ENCODE measurements around the gene RIMBP3B. TPM values are rescaled to one million over a fixed set of nuclear protein-coding genes. Genes with fewer than 3 reads are reported as not detected.
"Not testable (repeated sequence)": the region's sequence is repeated elsewhere in the genome, so short reads cannot be mapped to it uniquely, and the experiment has no call there.

Gene RIMBP3B
- total RNA-seq (2022) (0.17 TPM in 1 of 2 replicates, not detected in the other), Bru-seq, nascent RNA (not detected), BruChase-seq, experiment 1, labeled RNA remaining after a 6-hour chase (not detected), BruChase-seq, experiment 2, labeled RNA remaining after a 2-hour chase (not detected)
- long read RNA-seq = 0 reads

DNA sequence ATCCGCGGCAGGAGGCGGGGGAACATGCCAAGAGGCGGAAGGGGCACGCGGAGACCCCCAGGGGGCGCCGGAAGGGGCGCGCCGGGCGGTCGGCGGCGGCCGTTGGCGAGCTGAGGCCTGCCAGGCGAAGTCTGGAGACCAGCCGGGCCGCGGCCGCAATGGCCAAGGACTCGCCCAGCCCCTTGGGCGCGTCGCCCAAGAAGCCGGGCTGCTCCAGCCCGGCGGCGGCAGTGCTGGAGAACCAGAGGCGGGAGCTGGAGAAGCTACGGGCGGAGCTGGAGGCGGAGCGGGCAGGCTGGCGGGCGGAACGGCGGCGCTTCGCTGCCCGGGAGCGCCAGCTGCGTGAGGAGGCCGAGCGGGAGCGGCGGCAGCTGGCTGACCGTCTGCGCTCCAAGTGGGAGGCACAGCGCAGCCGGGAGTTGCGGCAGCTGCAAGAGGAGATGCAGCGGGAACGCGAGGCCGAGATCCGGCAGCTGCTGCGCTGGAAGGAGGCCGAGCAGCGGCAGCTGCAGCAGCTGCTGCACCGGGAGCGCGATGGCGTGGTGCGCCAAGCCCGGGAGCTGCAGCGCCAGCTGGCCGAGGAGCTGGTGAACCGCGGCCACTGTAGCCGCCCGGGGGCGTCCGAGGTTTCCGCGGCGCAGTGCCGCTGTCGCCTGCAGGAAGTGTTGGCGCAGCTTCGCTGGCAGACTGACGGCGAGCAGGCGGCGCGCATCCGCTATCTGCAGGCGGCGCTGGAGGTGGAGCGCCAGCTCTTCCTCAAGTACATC, at the start of gene RIMBP3B:
TSS of gene RIMBP3B (plus strand) at position 51 of the 767 bp plus-strand sequence. CDS start at position 159, 108 bp downstream.
- BruUV-seq (replicated peaks); H3K4me1 Mint-ChIP-seq (ENCODE audit: low read depth, unreplicated experiment); H3K4me3 Mint-ChIP-seq (ENCODE audit: low read depth, unreplicated experiment); CTCF ChIA-PET; H3K36me3 Mint-ChIP-seq (ENCODE audit: insufficient read depth, unreplicated experiment); H3K27ac Mint-ChIP-seq (ENCODE audit: unreplicated experiment); DNase-seq; H3K27me3 Mint-ChIP-seq (ENCODE audit: unreplicated experiment); intact Hi-C loops (cut with micrococcal nuclease; ENCODE audit: unreplicated experiment); H3K9me3 Mint-ChIP-seq (ENCODE audit: low read depth, unreplicated experiment): not testable (repeated sequence)

GRCh38 chr22:21357527-21357926, 26.0 kb upstream of the RIMBP3B start:
- H3K27me3 Mint-ChIP-seq (ENCODE audit: unreplicated experiment); BruUV-seq (replicated peaks); H3K9me3 Mint-ChIP-seq (ENCODE audit: low read depth, unreplicated experiment); intact Hi-C loops (cut with micrococcal nuclease; ENCODE audit: unreplicated experiment); H3K36me3 Mint-ChIP-seq (ENCODE audit: insufficient read depth, unreplicated experiment); H3K4me1 Mint-ChIP-seq (ENCODE audit: low read depth, unreplicated experiment); H3K27ac Mint-ChIP-seq (ENCODE audit: unreplicated experiment); H3K4me3 Mint-ChIP-seq (ENCODE audit: low read depth, unreplicated experiment); DNase-seq; CTCF ChIA-PET: not testable (repeated sequence)

DNA sequence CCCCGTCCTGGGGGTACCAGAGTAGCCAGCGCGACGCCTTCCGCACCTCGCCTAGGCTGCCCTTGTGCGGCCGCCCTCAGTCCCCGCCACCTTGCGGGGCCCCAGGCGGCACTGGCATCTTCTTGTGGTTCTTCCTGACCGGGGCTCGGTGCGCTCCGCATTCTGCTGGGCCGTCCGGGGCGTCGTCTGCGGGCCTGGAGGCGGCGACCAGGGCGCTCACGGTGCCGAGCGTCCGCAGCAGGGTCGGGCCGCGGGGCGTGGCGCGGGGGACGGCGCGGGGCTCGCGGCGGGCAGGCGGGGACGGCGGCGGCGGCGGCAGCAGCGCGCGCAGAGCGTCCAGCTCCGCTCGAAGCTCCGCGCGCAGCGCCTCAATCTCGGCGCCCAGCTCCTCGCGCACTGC, 23.0 kb upstream of the RIMBP3B start:
- DNase-seq; H3K9me3 Mint-ChIP-seq (ENCODE audit: low read depth, unreplicated experiment); H3K27me3 Mint-ChIP-seq (ENCODE audit: unreplicated experiment); intact Hi-C loops (cut with micrococcal nuclease; ENCODE audit: unreplicated experiment); BruUV-seq (replicated peaks); H3K4me3 Mint-ChIP-seq (ENCODE audit: low read depth, unreplicated experiment); H3K36me3 Mint-ChIP-seq (ENCODE audit: insufficient read depth, unreplicated experiment); H3K27ac Mint-ChIP-seq (ENCODE audit: unreplicated experiment); H3K4me1 Mint-ChIP-seq (ENCODE audit: low read depth, unreplicated experiment); CTCF ChIA-PET: not testable (repeated sequence)

DNA sequence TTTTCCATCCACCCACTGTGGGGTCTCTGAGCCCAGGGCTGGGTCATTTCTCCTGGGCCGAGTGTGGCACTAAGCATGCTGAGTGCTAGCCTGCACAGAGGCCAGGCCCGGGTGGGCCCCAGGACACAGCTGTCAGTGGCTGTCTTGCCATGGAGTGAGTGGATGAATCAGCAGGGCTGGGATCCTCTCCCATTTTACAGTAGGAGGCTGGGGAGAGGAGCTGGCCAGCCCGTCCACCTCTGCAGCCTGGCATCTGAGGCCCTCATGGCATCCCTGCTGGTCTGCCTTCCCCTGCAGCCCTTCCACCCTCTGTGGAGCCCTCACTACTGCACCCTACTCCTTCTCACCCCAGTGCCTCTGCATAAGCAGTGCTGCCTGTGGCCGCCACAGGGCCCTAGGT, 21.1 kb upstream of the RIMBP3B start:
- H3K27me3 Mint-ChIP-seq (ENCODE audit: unreplicated experiment); H3K4me1 Mint-ChIP-seq (ENCODE audit: low read depth, unreplicated experiment); intact Hi-C loops (cut with micrococcal nuclease; ENCODE audit: unreplicated experiment); H3K4me3 Mint-ChIP-seq (ENCODE audit: low read depth, unreplicated experiment); DNase-seq; BruUV-seq (replicated peaks); H3K36me3 Mint-ChIP-seq (ENCODE audit: insufficient read depth, unreplicated experiment); CTCF ChIA-PET; H3K9me3 Mint-ChIP-seq (ENCODE audit: low read depth, unreplicated experiment); H3K27ac Mint-ChIP-seq (ENCODE audit: unreplicated experiment): not testable (repeated sequence)

DNA sequence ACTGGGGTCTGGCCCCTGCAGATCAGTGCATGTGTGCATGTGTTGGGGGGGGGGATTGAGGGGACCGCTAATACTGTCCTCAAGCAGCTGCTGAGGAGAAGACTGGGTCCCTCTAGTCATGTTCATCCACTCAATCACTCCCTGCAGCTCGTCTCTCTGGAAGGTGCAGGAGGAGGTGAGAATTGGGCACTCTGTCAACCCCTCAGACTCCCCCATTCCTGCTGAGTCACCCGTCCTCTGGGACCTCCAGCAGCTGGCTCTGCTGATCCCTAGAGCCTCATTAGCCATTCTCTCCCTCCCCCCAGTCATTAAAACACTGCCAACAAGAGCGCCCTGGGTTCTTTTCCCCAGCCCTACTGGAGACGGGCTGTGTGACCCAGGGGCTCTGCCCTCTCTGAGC, 20.5 kb upstream of the RIMBP3B start:
- H3K36me3 Mint-ChIP-seq (ENCODE audit: insufficient read depth, unreplicated experiment); intact Hi-C loops (cut with micrococcal nuclease; ENCODE audit: unreplicated experiment); H3K9me3 Mint-ChIP-seq (ENCODE audit: low read depth, unreplicated experiment); H3K4me3 Mint-ChIP-seq (ENCODE audit: low read depth, unreplicated experiment); H3K27ac Mint-ChIP-seq (ENCODE audit: unreplicated experiment); BruUV-seq (replicated peaks); H3K27me3 Mint-ChIP-seq (ENCODE audit: unreplicated experiment); DNase-seq; CTCF ChIA-PET; H3K4me1 Mint-ChIP-seq (ENCODE audit: low read depth, unreplicated experiment): not testable (repeated sequence)

DNA sequence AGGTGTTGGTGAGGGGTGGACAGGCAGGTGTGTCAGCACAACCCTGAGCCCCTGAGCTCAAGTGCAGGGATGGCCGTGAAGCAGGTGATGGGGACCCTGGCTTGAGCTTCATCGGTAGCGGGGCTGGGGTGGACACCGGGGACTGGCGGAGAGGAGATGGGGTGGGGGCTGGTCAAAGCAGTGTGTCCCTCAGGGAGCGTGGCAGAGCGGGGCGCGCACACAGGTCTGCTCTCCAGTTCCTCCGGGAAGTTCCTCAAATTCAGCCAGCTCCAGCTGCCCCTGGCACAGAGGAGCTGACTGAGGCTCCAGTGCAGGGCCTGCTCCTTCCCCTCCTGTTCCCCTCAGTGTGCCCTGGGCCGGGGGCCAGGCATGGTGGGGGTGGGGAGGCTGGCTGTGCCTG, 19.7 kb upstream of the RIMBP3B start:
- H3K36me3 Mint-ChIP-seq (ENCODE audit: insufficient read depth, unreplicated experiment); H3K27ac Mint-ChIP-seq (ENCODE audit: unreplicated experiment); BruUV-seq (replicated peaks); H3K4me3 Mint-ChIP-seq (ENCODE audit: low read depth, unreplicated experiment); DNase-seq; CTCF ChIA-PET; intact Hi-C loops (cut with micrococcal nuclease; ENCODE audit: unreplicated experiment); H3K27me3 Mint-ChIP-seq (ENCODE audit: unreplicated experiment); H3K4me1 Mint-ChIP-seq (ENCODE audit: low read depth, unreplicated experiment); H3K9me3 Mint-ChIP-seq (ENCODE audit: low read depth, unreplicated experiment): not testable (repeated sequence)

GRCh38 chr22:21364362-21364761, 19.2 kb upstream of the RIMBP3B start:
- CTCF ChIA-PET; H3K27ac Mint-ChIP-seq (ENCODE audit: unreplicated experiment); H3K4me3 Mint-ChIP-seq (ENCODE audit: low read depth, unreplicated experiment); H3K9me3 Mint-ChIP-seq (ENCODE audit: low read depth, unreplicated experiment); H3K27me3 Mint-ChIP-seq (ENCODE audit: unreplicated experiment); intact Hi-C loops (cut with micrococcal nuclease; ENCODE audit: unreplicated experiment); H3K36me3 Mint-ChIP-seq (ENCODE audit: insufficient read depth, unreplicated experiment); BruUV-seq (replicated peaks); DNase-seq; H3K4me1 Mint-ChIP-seq (ENCODE audit: low read depth, unreplicated experiment): not testable (repeated sequence)

- DNase-seq; H3K27ac Mint-ChIP-seq (ENCODE audit: unreplicated experiment); H3K4me3 Mint-ChIP-seq (ENCODE audit: low read depth, unreplicated experiment); intact Hi-C loops (cut with micrococcal nuclease; ENCODE audit: unreplicated experiment); H3K27me3 Mint-ChIP-seq (ENCODE audit: unreplicated experiment); CTCF ChIA-PET; H3K4me1 Mint-ChIP-seq (ENCODE audit: low read depth, unreplicated experiment); BruUV-seq (replicated peaks); H3K36me3 Mint-ChIP-seq (ENCODE audit: insufficient read depth, unreplicated experiment); H3K9me3 Mint-ChIP-seq (ENCODE audit: low read depth, unreplicated experiment): not testable (repeated sequence)
These were observed 18.2 kb upstream of the RIMBP3B start for GRCh38 chr22:21365337-21365736.

DNA sequence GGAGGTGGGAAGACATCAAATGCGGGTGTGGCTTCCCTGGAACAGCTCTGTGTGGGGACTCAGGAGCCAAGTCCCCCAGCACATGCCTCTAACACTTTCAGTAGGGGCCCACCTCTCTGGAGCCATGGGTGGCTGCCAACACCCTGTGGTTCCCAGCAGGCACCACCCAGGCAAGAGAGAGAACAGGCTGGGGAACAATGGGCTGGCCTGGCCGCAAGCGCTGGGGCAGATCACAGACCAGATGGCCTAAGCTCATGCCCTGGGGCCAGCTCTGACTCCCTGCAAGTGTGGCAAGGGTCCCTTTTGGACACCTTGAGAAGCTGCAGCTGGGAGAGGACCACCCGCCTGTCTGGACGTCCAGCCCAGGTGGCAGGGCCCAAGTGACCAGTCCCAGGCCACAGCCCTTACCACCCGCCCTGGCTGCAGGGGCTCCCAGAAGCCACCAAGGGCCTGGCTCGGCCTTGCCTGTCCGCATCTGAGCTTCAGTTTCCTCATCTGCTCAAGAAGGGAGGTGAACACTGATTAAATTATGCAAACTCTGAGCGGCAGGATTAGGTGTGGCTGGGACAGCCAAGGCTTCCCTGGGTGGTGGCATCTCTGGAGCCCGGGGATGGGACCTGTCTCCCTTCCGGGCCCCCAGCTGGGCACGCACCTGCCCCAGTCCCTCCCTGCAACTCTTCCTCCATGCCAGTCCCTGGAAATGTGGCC, 14.8 kb upstream of the RIMBP3B start:
- H3K9me3 Mint-ChIP-seq (ENCODE audit: low read depth, unreplicated experiment); H3K4me3 Mint-ChIP-seq (ENCODE audit: low read depth, unreplicated experiment); H3K36me3 Mint-ChIP-seq (ENCODE audit: insufficient read depth, unreplicated experiment); CTCF ChIA-PET; H3K4me1 Mint-ChIP-seq (ENCODE audit: low read depth, unreplicated experiment); BruUV-seq (replicated peaks); H3K27me3 Mint-ChIP-seq (ENCODE audit: unreplicated experiment); H3K27ac Mint-ChIP-seq (ENCODE audit: unreplicated experiment); intact Hi-C loops (cut with micrococcal nuclease; ENCODE audit: unreplicated experiment); DNase-seq: not testable (repeated sequence)

- H3K9me3 Mint-ChIP-seq (ENCODE audit: low read depth, unreplicated experiment); H3K27ac Mint-ChIP-seq (ENCODE audit: unreplicated experiment); H3K4me1 Mint-ChIP-seq (ENCODE audit: low read depth, unreplicated experiment); DNase-seq; H3K36me3 Mint-ChIP-seq (ENCODE audit: insufficient read depth, unreplicated experiment); H3K27me3 Mint-ChIP-seq (ENCODE audit: unreplicated experiment); intact Hi-C loops (cut with micrococcal nuclease; ENCODE audit: unreplicated experiment); BruUV-seq (replicated peaks); CTCF ChIA-PET; H3K4me3 Mint-ChIP-seq (ENCODE audit: low read depth, unreplicated experiment): not testable (repeated sequence)
These were observed 7.7 kb upstream of the RIMBP3B start for GRCh38 chr22:21375880-21376279.
